T1000 (cell line): Measurements from ENCODE around the gene JARID2.

Source experiments
- DNase-seq: peaks from one replicate; lab custom pipeline; 2025; ENCODE audit warnings: mixed read lengths; lab: John Stamatoyannopoulos, UW

JARID2 gene

GRCh38 chr6:15335916-15336315 lies 90.0 kb downstream of the JARID2 start:
- DNase-seq, result no peak

- no peak for DNase-seq
Observed at GRCh38 chr6:15336900-15337560, 91.2 kb downstream of the JARID2 start.

GRCh38 chr6:15337582-15337981 lies 91.7 kb downstream of the JARID2 start:
- no peak for DNase-seq

GRCh38 chr6:15338476-15338875 lies 92.6 kb downstream of the JARID2 start:
- DNase-seq, result no peak

GRCh38 chr6:15339081-15339480 lies 93.2 kb downstream of the JARID2 start:
- no peak for DNase-seq

GRCh38 chr6:15340105-15340601 lies 94.3 kb downstream of the JARID2 start:
- DNase-seq, result no peak

GRCh38 chr6:15340775-15341174 lies 94.9 kb downstream of the JARID2 start:
- no peak for DNase-seq

GRCh38 chr6:15341311-15342001 lies 95.6 kb downstream of the JARID2 start:
- DNase-seq, result no peak

- no peak for DNase-seq
Observed at GRCh38 chr6:15342114-15342513, 96.2 kb downstream of the JARID2 start.

GRCh38 chr6:15343490-15344191 lies 97.8 kb downstream of the JARID2 start:
- no peak for DNase-seq

GRCh38 chr6:15344192-15344519 lies 98.3 kb downstream of the JARID2 start:
- DNase-seq, result no peak

GRCh38 chr6:15344831-15345230 lies 99.0 kb downstream of the JARID2 start:
- no peak for DNase-seq

- no peak for DNase-seq
Observed at GRCh38 chr6:15346315-15346714, 100.4 kb downstream of the JARID2 start.

- DNase-seq, result no peak
Observed at GRCh38 chr6:15348528-15348927, 102.7 kb downstream of the JARID2 start.

GRCh38 chr6:15349379-15349778 lies 103.5 kb downstream of the JARID2 start:
- no peak for DNase-seq

- DNase-seq, result no peak
Observed at GRCh38 chr6:15350386-15351083, 104.7 kb downstream of the JARID2 start.

GRCh38 chr6:15351631-15352030 lies 105.8 kb downstream of the JARID2 start:
- no peak for DNase-seq

GRCh38 chr6:15352220-15352619 lies 106.4 kb downstream of the JARID2 start:
- no peak for DNase-seq

GRCh38 chr6:15352845-15353244 lies 107.0 kb downstream of the JARID2 start:
- no peak for DNase-seq

GRCh38 chr6:15355683-15356099 lies 109.8 kb downstream of the JARID2 start:
- DNase-seq, result no peak

- DNase-seq, result no peak
Observed at GRCh38 chr6:15356179-15356578, 110.3 kb downstream of the JARID2 start.

GRCh38 chr6:15356937-15357336 lies 111.1 kb downstream of the JARID2 start:
- DNase-seq, result no peak
